ENCODE results near the gene MRFAP1. TPM values are rescaled to one million over a fixed set of nuclear protein-coding genes. Genes with fewer than 3 reads are reported as not detected.

Gene MRFAP1
- total RNA-seq, 1 donor from 2014 or later, result 178 TPM

GRCh38 chr4:6601661-6602250 lies 38.7 kb upstream of the MRFAP1 start:
- DNase-seq (ENCODE audit: low spot score), result no peak
- Histone ChIP-seq H3F3A (ENCODE audit: low read depth) (no peaks in the 10 kb centered on the region), H3K9ac (no peak overlapping the region), H3K4me1 (no peaks in the 10 kb centered on the region), H3K27me3 (no peaks in the 10 kb centered on the region), H4K20me1 (ENCODE audit: low read depth) (no peaks in the 10 kb centered on the region), H2AFZ (replicated peaks) (no peak overlapping the region), H3K79me2 (ENCODE audit: low read depth) (no peaks in the 10 kb centered on the region), H3K36me3 (no peaks in the 10 kb centered on the region), H3K9me3 (ENCODE audit: low read depth) (no peaks in the 10 kb centered on the region), H3K4me3 (no peak overlapping the region), H3K4me2 (no peak overlapping the region), H3K27ac (no peak overlapping the region)
- Mint-ChIP-seq H3K4me1 (no peaks in the 10 kb centered on the region), H3K27me3 (ENCODE audit: insufficient read depth, low read depth) (peaks cover 5% of the 10 kb centered on the region), H3K4me3 (no peak overlapping the region), H3K36me3 (peaks cover 12% of the 10 kb centered on the region), H3K27ac (no peak overlapping the region), H3K9me3 (peaks cover 9% of the 10 kb centered on the region)
- TF ChIP-seq EZH2 (IDR thresholded peaks at IDR 0.05) (no peak), CTCF (IDR thresholded peaks at IDR 0.05) (no peak), EZH2phosphoT487 (IDR thresholded peaks at IDR 0.05) (no peak)

GRCh38 chr4:6602289-6602688 lies 38.2 kb upstream of the MRFAP1 start:
- Mint-ChIP-seq H3K27me3 (ENCODE audit: insufficient read depth, low read depth) (peaks cover 5% of the 10 kb centered on the region), H3K27ac (no peak overlapping the region), H3K4me3 (no peak overlapping the region), H3K9me3 (peaks cover 9% of the 10 kb centered on the region), H3K36me3 (peaks cover 12% of the 10 kb centered on the region), H3K4me1 (no peaks in the 10 kb centered on the region)
- no peak overlapping the region for H3K4me2 ChIP-seq
- no peak for TF ChIP-seq CTCF (IDR thresholded peaks at IDR 0.05)
- TF ChIP-seq EZH2phosphoT487 (IDR thresholded peaks at IDR 0.05), result no peak
- TF ChIP-seq EZH2 (IDR thresholded peaks at IDR 0.05), result no peak
- H3K27ac ChIP-seq, result no peak overlapping the region
- DNase-seq (ENCODE audit: low spot score), result no peak
- no peak overlapping the region for H3K4me3 ChIP-seq
- H3K27me3 ChIP-seq, result no peaks in the 10 kb centered on the region
- no peaks in the 10 kb centered on the region for H3K9me3 ChIP-seq (ENCODE audit: low read depth)
- H3K79me2 ChIP-seq (ENCODE audit: low read depth), result no peaks in the 10 kb centered on the region
- H4K20me1 ChIP-seq (ENCODE audit: low read depth), result no peaks in the 10 kb centered on the region
- no peaks in the 10 kb centered on the region for H3K36me3 ChIP-seq
- no peaks in the 10 kb centered on the region for H3F3A ChIP-seq (ENCODE audit: low read depth)
- H3K9ac ChIP-seq, result no peak overlapping the region
- H2AFZ ChIP-seq (replicated peaks), result no peak overlapping the region
- no peaks in the 10 kb centered on the region for H3K4me1 ChIP-seq

- Mint-ChIP-seq H3K4me3 (no peak overlapping the region), H3K4me1 (no peaks in the 10 kb centered on the region), H3K9me3 (peaks cover 9% of the 10 kb centered on the region), H3K36me3 (peaks cover 17% of the 10 kb centered on the region), H3K27ac (no peak overlapping the region), H3K27me3 (ENCODE audit: insufficient read depth, low read depth) (peaks cover 5% of the 10 kb centered on the region)
- no peaks in the 10 kb centered on the region for H3F3A ChIP-seq (ENCODE audit: low read depth)
- H3K4me2 ChIP-seq, result no peak overlapping the region
- H2AFZ ChIP-seq (replicated peaks), result no peak overlapping the region
- H3K79me2 ChIP-seq (ENCODE audit: low read depth), result no peaks in the 10 kb centered on the region
- no peak overlapping the region for H3K9ac ChIP-seq
- H3K4me3 ChIP-seq, result no peak overlapping the region
- H3K9me3 ChIP-seq (ENCODE audit: low read depth), result no peaks in the 10 kb centered on the region
- DNase-seq (ENCODE audit: low spot score), result no peak
- no peak for TF ChIP-seq CTCF (IDR thresholded peaks at IDR 0.05)
- TF ChIP-seq EZH2 (IDR thresholded peaks at IDR 0.05), result no peak
- no peak for TF ChIP-seq EZH2phosphoT487 (IDR thresholded peaks at IDR 0.05)
- no peak overlapping the region for H3K27ac ChIP-seq
- H3K36me3 ChIP-seq, result no peaks in the 10 kb centered on the region
- no peaks in the 10 kb centered on the region for H3K4me1 ChIP-seq
- no peaks in the 10 kb centered on the region for H4K20me1 ChIP-seq (ENCODE audit: low read depth)
- no peaks in the 10 kb centered on the region for H3K27me3 ChIP-seq
These were observed 37.4 kb upstream of the MRFAP1 start for GRCh38 chr4:6603128-6603527.

Measured in neural progenitor cell (in vitro differentiated cells).